Activated naive CD4-positive, alpha-beta T cell treated with anti-CD3 and anti-CD28 coated beads, Interleukin-2, amount 50 U/mL, for 72 hours (primary cell): ENCODE results near the gene AGMO. TPM values are rescaled to one million over a fixed set of nuclear protein-coding genes. Genes with fewer than 3 reads are reported as not detected.

Experiments
- ATAC-seq, 2 donors: fragments of 150-1000 bp; cut with Tn5 transposase; 2 replicates each; pipeline ENCODE4 v1.10.0; 2021; ENCODE audit warnings: mild to moderate bottlenecking in 2 of 2, moderate library complexity in 2 of 2
- DNase-seq, 2 donors: peaks; one replicate each; pipeline ENCODE4 v3.0.0; 2021 to 2022; ENCODE audit warnings: low spot score in 2 of 2
- H3K27ac Mint-ChIP-seq, 2 donors: one replicate each; pipeline ENCODE4 v1.8.0; 2022; ENCODE audit warnings: mild to moderate bottlenecking in 2 of 2, mixed read lengths in 2 of 2
- H3K36me3 Mint-ChIP-seq, 2 donors: one replicate each; pipeline ENCODE4 v1.8.0; 2022; ENCODE audit warnings: mixed read lengths in 2 of 2
- H3K9me3 Mint-ChIP-seq, 2 donors: one replicate each; pipeline ENCODE4 v1.8.0; 2022; ENCODE audit warnings: mixed read lengths in 2 of 2
- total RNA-seq, 2 donors: library from RNA; stranded (reverse); gene quantifications; one replicate each; pipeline ENCODE4 v1.2.3, GENCODE V29; 2022

Gene AGMO
- total RNA-seq, 2 donors from 2014 or later, result not detected

DNA sequence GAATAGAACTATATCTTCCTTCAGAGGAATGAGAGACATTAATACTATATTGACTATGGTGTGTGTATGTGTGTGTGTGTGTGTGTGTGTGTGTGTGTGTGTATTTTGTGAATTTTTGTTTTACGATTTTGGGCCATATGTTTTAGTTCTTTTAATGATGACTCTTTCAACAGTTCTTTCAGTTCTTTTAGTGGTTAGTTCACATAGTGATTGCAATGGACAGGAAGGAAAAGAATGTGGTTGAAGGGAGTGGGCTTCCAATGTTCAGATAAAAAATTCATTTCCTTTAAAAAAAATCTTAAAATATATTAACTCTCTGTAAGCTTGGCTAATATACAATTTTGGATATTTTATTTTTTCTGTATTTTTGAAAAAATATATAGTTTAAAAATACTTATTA lies 343.6 kb downstream of the AGMO start:
- no peak for ATAC-seq
- no peak overlapping the region for H3K27ac Mint-ChIP-seq
- DNase-seq, result no peak
- H3K9me3 Mint-ChIP-seq, result peaks cover 0 to 14% of the 10 kb centered on the region in 2 donors
- no peaks in the 10 kb centered on the region for H3K36me3 Mint-ChIP-seq

DNA sequence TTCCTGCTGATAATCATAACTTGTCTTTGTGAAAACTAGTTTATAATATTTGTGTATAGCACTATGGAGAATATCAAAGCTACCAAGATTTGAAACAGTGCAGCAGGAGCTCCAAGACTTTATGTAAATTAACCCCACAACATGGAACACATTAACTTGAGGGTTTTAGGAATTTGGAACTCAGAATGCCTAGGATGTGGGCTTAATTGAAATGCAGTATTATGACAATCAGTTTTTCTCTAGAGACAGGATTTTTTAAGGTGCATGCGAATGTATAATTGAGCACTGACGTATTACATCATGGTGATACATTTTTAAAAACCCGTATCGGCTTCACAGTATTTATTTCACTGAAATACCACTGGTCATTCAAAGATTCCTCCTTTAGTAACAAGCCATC lies 346.2 kb downstream of the AGMO start:
- DNase-seq (no peak), ATAC-seq (no peak)
- Mint-ChIP-seq H3K27ac (no peak overlapping the region), H3K36me3 (no peaks in the 10 kb centered on the region), H3K9me3 (peaks cover 0 to 14% of the 10 kb centered on the region in 2 donors)

- no peaks in the 10 kb centered on the region for H3K36me3 Mint-ChIP-seq
- peaks cover 0 to 14% of the 10 kb centered on the region in 2 donors for H3K9me3 Mint-ChIP-seq
- no peak for DNase-seq
- no peak for ATAC-seq
- H3K27ac Mint-ChIP-seq, result no peak overlapping the region
Measured at GRCh38 chr7:15214976-15215375, 346.8 kb downstream of the AGMO start.

- peaks cover 0 to 8% of the 10 kb centered on the region in 2 donors for H3K9me3 Mint-ChIP-seq
Measured at GRCh38 chr7:15213093-15213492, 348.7 kb downstream of the AGMO start.

GRCh38 chr7:15209429-15209828 lies 352.4 kb downstream of the AGMO start:
- ATAC-seq (no peak), DNase-seq (no peak)
- H3K36me3 Mint-ChIP-seq, result no peaks in the 10 kb centered on the region
- H3K27ac Mint-ChIP-seq, result no peak overlapping the region
- no peaks in the 10 kb centered on the region for H3K9me3 Mint-ChIP-seq

More at GRCh38 chr7:15213093-15213492, 348.7 kb downstream of the AGMO start:
- no peak for ATAC-seq
- no peaks in the 10 kb centered on the region for H3K36me3 Mint-ChIP-seq
- no peak for DNase-seq
- H3K27ac Mint-ChIP-seq, result no peak overlapping the region

- H3K9me3 Mint-ChIP-seq, result peaks cover 4 to 16% of the 10 kb centered on the region in 2 donors
- ATAC-seq, result no peak
- no peaks in the 10 kb centered on the region for H3K36me3 Mint-ChIP-seq
- no peak overlapping the region for H3K27ac Mint-ChIP-seq
- no peak for DNase-seq
Measured at GRCh38 chr7:15204421-15204820, 357.4 kb downstream of the AGMO start.

DNA sequence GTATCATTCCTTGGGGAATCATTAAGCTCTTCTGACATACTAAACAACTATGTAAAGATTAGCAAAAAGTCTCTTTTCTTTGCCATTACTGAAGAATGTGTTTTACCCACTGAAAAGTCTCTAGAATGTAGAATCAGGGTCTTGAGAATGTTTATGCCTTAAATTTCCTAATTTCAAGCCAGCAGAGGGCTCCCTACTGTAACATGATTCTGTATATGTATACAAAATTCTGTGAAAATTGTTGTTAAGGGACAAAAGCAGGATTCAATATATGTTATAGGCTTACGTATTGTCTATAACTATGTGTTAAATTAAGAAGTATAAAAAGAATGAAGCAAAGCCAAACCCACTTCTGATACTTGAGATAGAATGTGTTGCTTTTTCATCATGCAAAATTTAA lies 362.3 kb downstream of the AGMO start:
- DNase-seq (no peak), ATAC-seq (no peak)
- no peaks in the 10 kb centered on the region for H3K36me3 Mint-ChIP-seq
- no peak overlapping the region for H3K27ac Mint-ChIP-seq
- H3K9me3 Mint-ChIP-seq, result peaks cover 15 to 28% of the 10 kb centered on the region in 2 donors

GRCh38 chr7:15197042-15197977 lies 364.5 kb downstream of the AGMO start:
- H3K27ac Mint-ChIP-seq, result no peak overlapping the region
- H3K9me3 Mint-ChIP-seq, result peaks cover 15 to 17% of the 10 kb centered on the region in 2 donors
- ATAC-seq (no peak), DNase-seq (no peak)
- no peaks in the 10 kb centered on the region for H3K36me3 Mint-ChIP-seq

GRCh38 chr7:15178065-15178464 lies 383.8 kb downstream of the AGMO start:
- Mint-ChIP-seq H3K9me3 (peaks cover 12 to 18% of the 10 kb centered on the region in 2 donors), H3K27ac (no peak overlapping the region), H3K36me3 (no peaks in the 10 kb centered on the region)
- ATAC-seq (no peak), DNase-seq (no peak)

DNA sequence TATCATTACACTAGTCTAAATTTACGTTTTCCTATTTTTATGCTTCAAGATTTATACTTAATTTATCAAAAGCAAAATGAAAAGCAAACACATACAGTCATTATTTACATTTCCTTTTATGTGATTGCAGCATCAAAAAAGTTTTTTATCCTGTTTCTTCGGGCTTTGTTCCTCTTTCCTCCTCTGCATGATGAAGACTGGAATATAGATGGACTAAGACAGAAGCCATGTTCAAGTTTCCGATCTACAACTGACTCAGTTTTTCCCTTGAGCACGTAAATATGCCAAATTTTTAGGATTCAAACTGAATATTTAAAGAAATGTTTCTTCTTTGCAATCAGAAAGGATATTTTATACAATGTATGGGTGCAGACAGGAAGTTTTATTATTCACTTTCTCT lies 385.7 kb downstream of the AGMO start:
- Mint-ChIP-seq H3K27ac (no peak overlapping the region), H3K36me3 (no peaks in the 10 kb centered on the region), H3K9me3 (peaks cover 12 to 18% of the 10 kb centered on the region in 2 donors)
- DNase-seq (no peak), ATAC-seq (no peak)

DNA sequence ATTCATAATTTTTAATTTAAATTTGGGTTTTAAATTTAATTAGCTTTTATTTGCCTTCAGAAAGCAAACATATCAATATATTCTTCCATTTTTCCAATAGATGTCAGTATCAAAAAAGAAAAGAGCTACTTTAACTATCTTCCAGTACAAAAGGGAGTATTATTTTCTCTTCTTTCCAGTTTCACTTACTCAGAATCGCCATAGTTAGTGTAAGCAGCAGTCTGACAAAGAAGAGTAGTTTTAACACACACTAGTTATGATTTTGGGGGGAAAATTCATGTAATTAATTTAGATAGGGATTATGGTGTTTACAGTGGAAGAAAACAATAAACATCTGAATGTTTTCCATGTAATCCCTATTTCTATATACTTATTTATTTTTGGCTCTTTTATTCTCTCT lies 386.7 kb downstream of the AGMO start:
- Mint-ChIP-seq H3K27ac (no peak overlapping the region), H3K36me3 (no peaks in the 10 kb centered on the region), H3K9me3 (peaks cover 12 to 17% of the 10 kb centered on the region in 2 donors)
- DNase-seq, result no peak
- no peak for ATAC-seq

DNA sequence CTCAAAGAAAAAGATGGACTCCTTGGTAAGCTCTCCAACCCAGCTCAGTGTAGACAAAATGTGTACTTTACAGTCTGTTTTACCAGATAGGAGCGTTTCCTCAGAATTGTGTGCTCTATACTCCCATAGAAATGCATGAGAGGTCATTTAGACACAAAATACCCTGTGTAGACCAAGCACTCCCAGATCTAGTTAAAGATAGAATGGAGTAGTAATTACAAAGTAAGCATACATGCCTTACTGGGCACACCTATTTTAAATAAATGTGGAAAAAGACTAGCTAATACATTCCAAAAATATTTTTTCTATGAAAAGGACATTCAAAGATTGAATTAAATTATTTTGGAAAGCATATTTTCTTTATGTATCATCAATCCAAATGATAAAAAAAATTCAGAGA lies 387.3 kb downstream of the AGMO start:
- peaks cover 12 to 17% of the 10 kb centered on the region in 2 donors for H3K9me3 Mint-ChIP-seq

GRCh38 chr7:15168489-15168888 lies 393.3 kb downstream of the AGMO start:
- Mint-ChIP-seq H3K36me3 (no peaks in the 10 kb centered on the region), H3K27ac (no peak overlapping the region)

More for the DNA sequence above, 387.3 kb downstream of the AGMO start:
- DNase-seq, result no peak
- no peak for ATAC-seq
- Mint-ChIP-seq H3K36me3 (no peaks in the 10 kb centered on the region), H3K27ac (no peak overlapping the region)

DNA sequence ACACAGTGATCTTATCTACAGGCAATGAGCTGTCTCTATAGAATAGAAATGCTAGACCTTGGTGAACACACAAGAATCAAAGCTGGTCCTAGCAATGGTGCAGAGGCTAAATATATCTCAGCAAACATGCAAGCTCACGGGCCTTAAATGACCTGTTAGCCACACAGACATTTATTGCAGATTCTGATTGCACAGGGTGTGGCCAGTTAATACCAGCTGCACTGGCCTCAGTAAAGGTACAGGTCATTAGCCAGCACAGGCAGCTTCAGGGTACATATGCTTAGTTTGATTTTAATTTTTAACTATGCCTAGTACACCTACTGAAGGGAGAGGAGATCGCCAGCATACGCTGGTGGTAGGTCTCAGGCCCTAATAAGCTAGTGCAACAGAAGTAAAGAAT lies 393.9 kb downstream of the AGMO start:
- H3K9me3 Mint-ChIP-seq, result peaks cover 18% of the 10 kb centered on the region in 2 donors
- ATAC-seq (no peak), DNase-seq (no peak)
- no peaks in the 10 kb centered on the region for H3K36me3 Mint-ChIP-seq
- H3K27ac Mint-ChIP-seq, result no peak overlapping the region

More at GRCh38 chr7:15168489-15168888, 393.3 kb downstream of the AGMO start:
- no peak for DNase-seq
- no peak for ATAC-seq
- H3K9me3 Mint-ChIP-seq, result peaks cover 14 to 18% of the 10 kb centered on the region in 2 donors

DNA sequence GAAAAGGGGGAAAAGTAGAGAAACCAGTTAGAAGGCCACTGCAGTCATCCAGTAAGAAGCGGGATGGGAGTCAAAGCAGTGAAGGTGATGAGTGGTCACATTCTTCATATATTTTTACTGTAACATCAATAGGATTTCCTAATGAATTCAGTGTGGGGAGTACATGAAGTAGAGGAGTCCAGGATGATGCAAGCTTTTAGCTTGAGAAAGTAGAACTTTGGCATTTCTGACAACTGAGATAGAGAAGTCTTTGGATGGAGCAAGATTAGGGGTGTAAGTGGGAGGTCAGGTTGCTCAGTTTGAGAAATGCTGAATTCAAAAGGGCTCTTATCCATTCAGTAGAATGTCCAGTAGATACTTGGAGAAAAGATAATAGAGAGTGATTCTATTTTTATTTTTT lies 395.2 kb downstream of the AGMO start:
- H3K27ac Mint-ChIP-seq, result no peak overlapping the region
- peaks cover 14 to 18% of the 10 kb centered on the region in 2 donors for H3K9me3 Mint-ChIP-seq
- DNase-seq, result no peak
- ATAC-seq, result no peak
- H3K36me3 Mint-ChIP-seq, result no peaks in the 10 kb centered on the region

DNA sequence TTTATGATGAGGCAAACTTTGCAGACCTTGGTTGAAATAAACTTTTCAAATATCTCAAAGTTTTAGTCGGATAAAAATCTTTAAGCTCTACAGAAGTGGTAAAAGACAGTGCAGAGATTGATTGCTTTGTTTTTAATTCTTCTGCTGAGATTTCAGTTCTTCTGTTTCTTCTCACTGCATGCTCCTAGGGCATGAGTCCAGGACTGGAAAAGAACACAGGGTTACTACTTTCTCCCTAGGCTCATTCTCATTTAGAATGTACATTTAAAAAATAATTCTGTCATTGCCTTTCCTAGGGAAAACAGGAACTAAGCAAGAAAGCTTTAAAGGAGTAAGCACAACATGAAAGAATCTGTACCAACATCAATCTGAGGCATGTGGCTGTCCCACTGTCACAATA lies 402.6 kb downstream of the AGMO start:
- H3K9me3 Mint-ChIP-seq, result peaks cover 8 to 9% of the 10 kb centered on the region in 2 donors
- no peak overlapping the region for H3K27ac Mint-ChIP-seq
- DNase-seq (no peak), ATAC-seq (no peak)
- no peaks in the 10 kb centered on the region for H3K36me3 Mint-ChIP-seq

DNA sequence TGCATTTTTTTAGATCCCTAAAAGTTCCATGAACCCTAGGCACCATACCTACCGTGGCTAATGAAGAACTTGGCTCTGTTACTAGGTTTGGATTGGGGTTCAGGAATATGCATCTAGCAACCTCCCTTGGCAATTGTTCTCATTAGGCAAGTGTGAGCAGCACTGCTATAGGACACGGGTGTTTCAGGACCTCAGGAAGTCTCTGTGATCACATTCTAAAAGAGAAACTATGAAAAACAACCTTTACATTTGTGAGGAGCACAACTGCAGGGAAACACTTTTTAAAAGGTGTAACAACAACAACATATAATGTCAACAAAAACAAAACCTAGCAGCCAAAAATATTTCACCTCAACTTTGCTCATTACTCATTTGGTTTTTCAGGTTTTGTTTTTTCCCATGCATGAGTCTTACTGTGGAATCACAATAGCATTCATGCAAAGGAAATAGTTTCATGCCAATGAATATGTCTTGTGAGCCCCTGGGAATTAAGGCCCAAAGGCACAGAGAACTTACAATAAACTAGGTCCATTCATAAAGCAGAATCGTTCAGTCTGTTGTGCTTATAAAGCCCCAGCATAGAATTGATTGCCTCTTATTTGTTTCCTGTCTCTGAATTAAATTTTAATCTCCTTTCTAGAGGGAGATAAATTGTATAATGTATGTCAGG lies 403.5 kb downstream of the AGMO start:
- DNase-seq, result no peak
- no peak overlapping the region for H3K27ac Mint-ChIP-seq
- no peaks in the 10 kb centered on the region for H3K36me3 Mint-ChIP-seq
- peaks cover 7 to 8% of the 10 kb centered on the region in 2 donors for H3K9me3 Mint-ChIP-seq
- no peak for ATAC-seq
